ENCODE results near the gene RNF166. TPM values are rescaled to one million over a fixed set of nuclear protein-coding genes. Genes with fewer than 3 reads are reported as not detected.
A peak's percentile ranks its signal among the peaks of the same experiment; 100 is the strongest.

Gene RNF166
- total RNA-seq, 1 experiment from 2014 or later: 46.2 TPM

- Mint-ChIP-seq H3K27ac (no peak overlapping the region), H3K4me3 (no peak overlapping the region), H3K9me3 (no peaks in the 10 kb centered on the region), H3K36me3 (no peaks in the 10 kb centered on the region), H3K4me1 (peaks cover 15% of the 10 kb centered on the region), H3K27me3 (ENCODE audit: low read depth) (no peaks in the 10 kb centered on the region)
- DNase-seq (ENCODE audit: low spot score): no peak
- CTCF ChIA-PET: interaction anchor here (0.9 to 9.0 kb wide), 13 partner anchors 9 to 413 kb away, joined by 3 to 185 read pairs (median 6); partner anchors contain the start of genes APRT and PIEZO1
- no peak for ATAC-seq
- POLR2A ChIA-PET: interaction anchor here (0.5 to 2.8 kb wide), 3 partner anchors 9 to 582 kb away, joined by 3 to 10 read pairs (median 3); no protein-coding TSS in a partner anchor
- TF ChIP-seq EMX1 (CRISPR knock-in tag; IDR thresholded peaks at IDR 0.05): no peak
- no peak for TF ChIP-seq CREM (CRISPR knock-in tag; IDR thresholded peaks at IDR 0.05)
- TF ChIP-seq, protein P1, sequence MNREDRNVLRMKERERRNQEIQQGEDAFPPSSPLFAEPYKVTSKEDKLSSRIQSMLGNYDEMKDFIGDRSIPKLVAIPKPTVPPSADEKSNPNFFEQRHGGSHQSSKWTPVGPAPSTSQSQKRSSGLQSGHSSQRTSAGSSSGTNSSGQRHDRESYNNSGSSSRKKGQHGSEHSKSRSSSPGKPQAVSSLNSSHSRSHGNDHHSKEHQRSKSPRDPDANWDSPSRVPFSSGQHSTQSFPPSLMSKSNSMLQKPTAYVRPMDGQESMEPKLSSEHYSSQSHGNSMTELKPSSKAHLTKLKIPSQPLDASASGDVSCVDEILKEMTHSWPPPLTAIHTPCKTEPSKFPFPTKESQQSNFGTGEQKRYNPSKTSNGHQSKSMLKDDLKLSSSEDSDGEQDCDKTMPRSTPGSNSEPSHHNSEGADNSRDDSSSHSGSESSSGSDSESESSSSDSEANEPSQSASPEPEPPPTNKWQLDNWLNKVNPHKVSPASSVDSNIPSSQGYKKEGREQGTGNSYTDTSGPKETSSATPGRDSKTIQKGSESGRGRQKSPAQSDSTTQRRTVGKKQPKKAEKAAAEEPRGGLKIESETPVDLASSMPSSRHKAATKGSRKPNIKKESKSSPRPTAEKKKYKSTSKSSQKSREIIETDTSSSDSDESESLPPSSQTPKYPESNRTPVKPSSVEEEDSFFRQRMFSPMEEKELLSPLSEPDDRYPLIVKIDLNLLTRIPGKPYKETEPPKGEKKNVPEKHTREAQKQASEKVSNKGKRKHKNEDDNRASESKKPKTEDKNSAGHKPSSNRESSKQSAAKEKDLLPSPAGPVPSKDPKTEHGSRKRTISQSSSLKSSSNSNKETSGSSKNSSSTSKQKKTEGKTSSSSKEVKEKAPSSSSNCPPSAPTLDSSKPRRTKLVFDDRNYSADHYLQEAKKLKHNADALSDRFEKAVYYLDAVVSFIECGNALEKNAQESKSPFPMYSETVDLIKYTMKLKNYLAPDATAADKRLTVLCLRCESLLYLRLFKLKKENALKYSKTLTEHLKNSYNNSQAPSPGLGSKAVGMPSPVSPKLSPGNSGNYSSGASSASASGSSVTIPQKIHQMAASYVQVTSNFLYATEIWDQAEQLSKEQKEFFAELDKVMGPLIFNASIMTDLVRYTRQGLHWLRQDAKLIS (CRISPR knock-in tag; IDR thresholded peaks at IDR 0.05; ENCODE audit: borderline replicate concordance): no peak
These were observed 48.1 kb upstream of the RNF166 start for GRCh38 chr16:88754109-88754911.

DNA sequence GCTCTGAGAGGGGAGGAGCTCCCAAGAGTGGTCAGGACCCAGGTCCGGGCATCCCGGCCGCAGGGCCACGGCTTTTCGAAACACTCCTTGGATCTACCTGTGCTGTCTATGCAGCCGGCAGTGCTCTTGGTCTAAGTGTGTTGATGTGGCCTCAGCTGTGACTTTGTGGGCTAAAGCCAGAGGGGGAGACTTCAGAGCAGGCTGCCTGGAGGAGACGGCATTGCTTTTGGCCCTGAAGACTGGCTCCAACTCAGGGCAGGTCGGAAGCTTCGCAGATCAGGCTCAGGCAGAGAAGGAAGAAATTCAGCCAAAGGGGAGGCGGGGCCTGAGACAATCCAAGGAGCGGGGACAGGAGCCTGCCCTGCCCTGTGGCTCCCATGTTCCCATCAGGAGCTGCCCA, 47.4 kb upstream of the RNF166 start:
- Mint-ChIP-seq H3K27me3 (ENCODE audit: low read depth) (no peaks in the 10 kb centered on the region), H3K4me3 (no peak overlapping the region), H3K27ac (peak overlapping the region; percentile 68), H3K9me3 (no peaks in the 10 kb centered on the region), H3K36me3 (no peaks in the 10 kb centered on the region), H3K4me1 (peaks cover 14% of the 10 kb centered on the region)
- DNase-seq (ENCODE audit: low spot score): no peak
- CTCF ChIA-PET: interaction anchor here (0.9 to 9.0 kb wide), 7 partner anchors 8 to 104 kb away, joined by 3 to 185 read pairs (median 34); partner anchors contain the start of genes APRT and PIEZO1
- TF ChIP-seq FOXJ3 (CRISPR knock-in tag; IDR thresholded peaks at IDR 0.05; ENCODE audit: borderline replicate concordance) (no peak), CBFB (CRISPR knock-in tag; IDR thresholded peaks at IDR 0.05; ENCODE audit: low read depth) (no peak)
- TF ChIP-seq, protein P2, sequence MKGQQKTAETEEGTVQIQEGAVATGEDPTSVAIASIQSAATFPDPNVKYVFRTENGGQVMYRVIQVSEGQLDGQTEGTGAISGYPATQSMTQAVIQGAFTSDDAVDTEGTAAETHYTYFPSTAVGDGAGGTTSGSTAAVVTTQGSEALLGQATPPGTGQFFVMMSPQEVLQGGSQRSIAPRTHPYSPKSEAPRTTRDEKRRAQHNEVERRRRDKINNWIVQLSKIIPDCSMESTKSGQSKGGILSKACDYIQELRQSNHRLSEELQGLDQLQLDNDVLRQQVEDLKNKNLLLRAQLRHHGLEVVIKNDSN (CRISPR knock-in tag; IDR thresholded peaks at IDR 0.05): no peak
- ATAC-seq: peak; percentile 19
- POLR2A ChIA-PET: interaction anchor here (2.8 kb wide), 1 partner anchor 10 kb away, joined by 10 read pairs; no protein-coding TSS in a partner anchor

DNA sequence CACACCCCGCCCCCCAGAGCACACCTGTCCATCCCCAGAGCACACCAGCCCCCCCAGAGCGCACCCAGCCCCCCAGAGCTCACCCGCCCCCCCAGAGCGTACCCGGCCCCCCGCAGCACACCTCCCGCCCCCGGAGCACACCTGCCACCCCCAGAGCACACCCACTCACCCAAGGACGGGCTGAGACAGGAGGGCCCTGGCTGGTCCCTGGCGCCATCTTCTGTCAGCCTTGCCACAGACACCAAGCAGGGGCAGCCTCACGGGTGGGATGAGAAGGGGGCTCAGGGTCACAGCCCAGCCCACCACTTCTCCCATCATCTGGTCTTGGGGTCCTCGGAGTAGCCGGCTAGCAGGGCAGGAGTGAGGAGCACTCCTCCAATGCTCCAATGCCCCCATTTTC, 47.0 kb upstream of the RNF166 start:
- ChIA-PET POLR2A (interaction anchor here (2.8 kb wide), 1 partner anchor 10 kb away, joined by 10 read pairs; no protein-coding TSS in a partner anchor), CTCF (interaction anchor here (0.9 to 9.0 kb wide), 5 partner anchors 8 to 105 kb away, joined by 3 to 185 read pairs (median 81); no protein-coding TSS in a partner anchor)
- Mint-ChIP-seq H3K9me3 (no peaks in the 10 kb centered on the region), H3K27me3 (ENCODE audit: low read depth) (no peaks in the 10 kb centered on the region), H3K4me1 (peaks cover 14% of the 10 kb centered on the region), H3K36me3 (no peaks in the 10 kb centered on the region), H3K4me3 (no peak overlapping the region), H3K27ac (peak overlapping the region; percentile 68; the same call in 1 of the 2 replicates)
- ATAC-seq (no peak), DNase-seq (ENCODE audit: low spot score) (no peak)
- TF ChIP-seq GTF2I (CRISPR knock-in tag; conservative IDR thresholded peaks at IDR 0.05): no peak
- no peak for TF ChIP-seq ZNF121 (CRISPR knock-in tag; IDR thresholded peaks at IDR 0.05)
- no peak for TF ChIP-seq ZNF219 (CRISPR knock-in tag; IDR thresholded peaks at IDR 0.05; ENCODE audit: borderline replicate concordance)
- TF ChIP-seq GABPB1 (CRISPR knock-in tag; IDR thresholded peaks at IDR 0.05): no peak
- TF ChIP-seq TP53 (CRISPR knock-in tag; IDR thresholded peaks at IDR 0.05): no peak
- TF ChIP-seq RELA (CRISPR knock-in tag; IDR thresholded peaks at IDR 0.05; ENCODE audit: borderline replicate concordance): no peak
- TF ChIP-seq OVOL2 (CRISPR knock-in tag; IDR thresholded peaks at IDR 0.05; ENCODE audit: borderline replicate concordance): no peak
- no peak for TF ChIP-seq MAX (CRISPR knock-in tag; IDR thresholded peaks at IDR 0.05)
- TF ChIP-seq JAZF1 (CRISPR knock-in tag; IDR thresholded peaks at IDR 0.05): no peak
- no peak for TF ChIP-seq ELF4 (CRISPR knock-in tag; IDR thresholded peaks at IDR 0.05; ENCODE audit: low read depth)
- no peak for TF ChIP-seq STAT6 (CRISPR knock-in tag; conservative IDR thresholded peaks at IDR 0.05; ENCODE audit: low read depth)
- no peak for TF ChIP-seq ZNF317 (CRISPR knock-in tag; IDR thresholded peaks at IDR 0.05; ENCODE audit: borderline replicate concordance, low read depth)
- TF ChIP-seq AR (CRISPR knock-in tag; IDR thresholded peaks at IDR 0.05): no peak

Data from WTC11 (cell line).